IMR-90 (cell line): ENCODE measurements around the gene SCGB1A1. TPM values are rescaled to one million over a fixed set of nuclear protein-coding genes. Genes with fewer than 3 reads are reported as not detected.

Experiments used
- ATAC-seq: fragments of 200-7000 bp; cut with Tn5 transposase; 2 replicates; pipeline ENCODE4 v1.9.1; 2020; ENCODE audit warnings: low read depth, mild to moderate bottlenecking, moderate library complexity
- BruUV-seq: library from RNA; stranded (reverse); fragments of 400-500 nt; replicated peaks from 2 replicates; lab custom pipeline; 2021; lab: Mats Ljungman, UMichigan
- CTCF ChIA-PET: fragments of 300-600 bp; formaldehyde crosslinking; extraction: SDS; loops from one replicate; lab custom pipeline; 2021; ENCODE audit warnings: antibody characterized with exemption; lab: Yijun Ruan, JAX
- POLR2A ChIA-PET: fragments of 300-600 bp; sonication (Branson Sonifier 250); formaldehyde crosslinking; loops from one replicate; lab custom pipeline; 2022; ENCODE audit warnings: antibody characterized with exemption; ENCODE audit not compliant: unreplicated experiment; lab: Charles Lee
- DNase-seq: peaks from one replicate; pipeline ENCODE4 v3.0.0; 2013
- H2AFZ ChIP-seq: replicated peaks from 2 replicates; pipeline ENCODE3; 2013; ENCODE audit warnings: low read length, mild to moderate bottlenecking; ENCODE audit not compliant: poor library complexity
- H2AK5ac ChIP-seq: 2 replicates; pipeline ENCODE4 v1.6.1; 2013; ENCODE audit warnings: low read depth, low read length, inconsistent platforms
- H2AK9ac ChIP-seq: replicated peaks from 2 replicates; pipeline ENCODE3; 2013; ENCODE audit warnings: mild to moderate bottlenecking, low read depth, low read length, moderate library complexity; ENCODE audit not compliant: poor library complexity
- H2BK120ac ChIP-seq: 2 replicates; pipeline ENCODE4 v1.6.1; 2013; ENCODE audit warnings: low read depth, low read length, inconsistent platforms
- H2BK15ac ChIP-seq: 3 replicates; pipeline ENCODE4 v1.6.1; 2013; ENCODE audit warnings: low read depth, low read length, inconsistent platforms
- H2BK20ac ChIP-seq: 2 replicates; pipeline ENCODE4 v1.6.1; 2013; ENCODE audit warnings: low read depth, mild to moderate bottlenecking, inconsistent platforms, low read length, moderate library complexity
- H2BK5ac ChIP-seq: 2 replicates; pipeline ENCODE4 v1.6.1; 2013; ENCODE audit warnings: mild to moderate bottlenecking, low read depth, low read length, inconsistent platforms; ENCODE audit not compliant: poor library complexity, severe bottlenecking
- H3K14ac ChIP-seq: replicated peaks from 2 replicates; pipeline ENCODE4 v1.6.1; 2013; ENCODE audit warnings: low read depth, low read length, inconsistent platforms
- H3K18ac ChIP-seq: 2 replicates; pipeline ENCODE4 v1.6.1; 2013; ENCODE audit warnings: low read depth, low read length, control low read depth
- H3K23ac ChIP-seq: 2 replicates; pipeline ENCODE4 v1.6.1; 2013; ENCODE audit warnings: low read depth, low read length, inconsistent platforms
- H3K27ac ChIP-seq: 2 replicates; pipeline ENCODE4 v1.5.1; 2013; ENCODE audit warnings: mild to moderate bottlenecking, control low read depth, low read length; ENCODE audit not compliant: insufficient read depth
- H3K27me3 ChIP-seq: 2 replicates; pipeline ENCODE4 v1.6.1; 2013; ENCODE audit warnings: low read length; ENCODE audit not compliant: control insufficient read depth, insufficient read depth
- H3K36me3 ChIP-seq: 2 replicates; pipeline ENCODE4 v1.6.1; 2013; ENCODE audit warnings: low read length, mixed read lengths; ENCODE audit not compliant: control insufficient read depth, insufficient read depth
- H3K4ac ChIP-seq: 2 replicates; pipeline ENCODE4 v1.6.1; 2013; ENCODE audit warnings: low read depth, low read length, inconsistent platforms
- H3K4me1 ChIP-seq: 2 replicates; pipeline ENCODE4 v1.6.1; 2013; ENCODE audit warnings: low read length, mixed read lengths; ENCODE audit not compliant: control insufficient read depth, insufficient read depth
- H3K4me2 ChIP-seq: 2 replicates; pipeline ENCODE4 v1.6.1; 2013; ENCODE audit warnings: low read depth, mild to moderate bottlenecking, control low read depth, low read length, moderate library complexity
- H3K4me3 ChIP-seq: 2 replicates; pipeline ENCODE4 v1.5.1; 2013; ENCODE audit warnings: low read depth, mild to moderate bottlenecking, control low read depth, low read length, moderate library complexity; ENCODE audit not compliant: insufficient read depth
- H3K56ac ChIP-seq: 2 replicates; pipeline ENCODE4 v1.6.1; 2013; ENCODE audit warnings: low read length, inconsistent platforms; ENCODE audit not compliant: insufficient read depth; ENCODE audit errors: extremely low read depth
- H3K79me1 ChIP-seq, 2 experiments: 2 replicates each; pipeline ENCODE4 v1.6.1; 2013; ENCODE audit warnings: low read length in 2 of 2, inconsistent platforms in 1 of 2, low read depth in 1 of 2
- H3K9ac ChIP-seq: 2 replicates; pipeline ENCODE4 v1.6.1; 2013; ENCODE audit warnings: low read depth, low read length, control low read depth
- H3K9me1 ChIP-seq: 2 replicates; pipeline ENCODE4 v1.6.1; 2013; ENCODE audit warnings: low read length, inconsistent platforms; ENCODE audit not compliant: insufficient read depth
- H3K9me3 ChIP-seq: 2 replicates; pipeline ENCODE4 v1.6.1; 2013; ENCODE audit warnings: low read length; ENCODE audit not compliant: control insufficient read depth, insufficient read depth
- H4K20me1 ChIP-seq: 2 replicates; pipeline ENCODE4 v1.6.1; 2013; ENCODE audit warnings: low read length, inconsistent platforms; ENCODE audit not compliant: insufficient read depth
- H4K5ac ChIP-seq: 2 replicates; pipeline ENCODE4 v1.6.1; 2013; ENCODE audit warnings: mild to moderate bottlenecking, low read depth, low read length, control low read depth
- H4K8ac ChIP-seq, 2 experiments: 2 replicates each; pipeline ENCODE4 v1.6.1; 2013; ENCODE audit warnings: low read depth in 2 of 2, low read length in 2 of 2, control low read depth in 1 of 2, inconsistent platforms in 1 of 2
- H4K91ac ChIP-seq: 2 replicates; pipeline ENCODE4 v1.6.1; 2013; ENCODE audit warnings: low read depth, low read length, inconsistent platforms; ENCODE audit not compliant: insufficient read depth
- BHLHE40 ChIP-seq: fragments of 150-350 bp; IDR thresholded peaks from 2 replicates; pipeline ENCODE4 v1.6.1; 2016; ENCODE audit warnings: mild to moderate bottlenecking, low read depth, low read length
- CEBPB ChIP-seq: IDR thresholded peaks from 2 replicates; pipeline ENCODE4 v1.6.1; 2012; ENCODE audit warnings: low read depth, low read length, improper control_type of control experiment
- FOS ChIP-seq: fragments of 150-350 bp; IDR thresholded peaks from 2 replicates; pipeline ENCODE4 v1.6.1; 2016; ENCODE audit warnings: low read depth, low read length
- MAZ ChIP-seq: IDR thresholded peaks from 2 replicates; pipeline ENCODE4 v1.6.1; 2012; ENCODE audit warnings: low read depth, mild to moderate bottlenecking, low read length, improper control_type of control experiment, moderate library complexity, borderline replicate concordance
- NFE2L2 ChIP-seq: fragments of 150-350 bp; IDR thresholded peaks from 2 replicates; pipeline ENCODE4 v1.6.1; 2016; ENCODE audit warnings: low read depth, mild to moderate bottlenecking, low read length
- POLR2A ChIP-seq: IDR thresholded peaks from 2 replicates; pipeline ENCODE4 v1.6.1; 2012; ENCODE audit warnings: mild to moderate bottlenecking, low read depth, low read length
- RAD21 ChIP-seq: IDR thresholded peaks from 2 replicates; pipeline ENCODE4 v1.6.1; 2012; ENCODE audit warnings: low read length, improper control_type of control experiment
- RFX5 ChIP-seq: IDR thresholded peaks from 2 replicates; pipeline ENCODE4 v1.8.0; 2012; ENCODE audit warnings: low read depth, mild to moderate bottlenecking, low read length, moderate library complexity
- USF2 ChIP-seq: fragments of 150-350 bp; IDR thresholded peaks from 2 replicates; pipeline ENCODE4 v1.6.1; 2017; ENCODE audit warnings: mild to moderate bottlenecking, antibody characterized with exemption, low read length, low read depth
- WGBS, 2 experiments: methylation state at CpG; one replicate each; pipeline versions ENCODE4 v1.1.5 to v1.1.7; 2013; ENCODE audit warnings: missing lambda C conversion rate in 2 of 2; ENCODE audit not compliant: insufficient read length in 1 of 2; ENCODE audit errors: extremely low coverage in 2 of 2; 5-methylcytosine and 5-hydroxymethylcytosine counted together
- dilution Hi-C: fragments of 300-500 bp; cut with HindIII; formaldehyde crosslinking; loops from one replicate; pipeline ENCODE4 v1.14.3; 2018; ENCODE audit warnings: low sequenced_read_pairs; ENCODE audit not compliant: unreplicated experiment
- in situ Hi-C: fragments of 300-500 bp; cut with MboI; formaldehyde crosslinking; loops from 3 replicates; pipeline ENCODE4 v1.14.3; 2019; ENCODE audit warnings: low sequenced_read_pairs, inconsistent platforms, mixed read lengths
- intact Hi-C: fragments of 100-400 bp; cut with micrococcal nuclease; formaldehyde crosslinking; loops from 2 replicates; pipeline ENCODE4 v1.10.0; 2022
- polyA plus RNA-seq, 3 experiments: library from polyadenylated mRNA; depleted of rRNA; stranded (reverse); fragments of >200 nt; gene quantifications; 2 replicates each; pipeline ENCODE4 v1.2.3, GENCODE V29; 2012; ENCODE audit warnings: low replicate concordance in 1 of 3
- total RNA-seq: library from RNA; depleted of rRNA; stranded (reverse); fragments of >200 nt; gene quantifications from 2 replicates; pipeline ENCODE4 v1.2.3, GENCODE V29; 2012

The SCGB1A1 gene
- total and polyA plus RNA-seq, 2 of the 4 experiments (the other 2 are of a cell fraction): not detected

DNA sequence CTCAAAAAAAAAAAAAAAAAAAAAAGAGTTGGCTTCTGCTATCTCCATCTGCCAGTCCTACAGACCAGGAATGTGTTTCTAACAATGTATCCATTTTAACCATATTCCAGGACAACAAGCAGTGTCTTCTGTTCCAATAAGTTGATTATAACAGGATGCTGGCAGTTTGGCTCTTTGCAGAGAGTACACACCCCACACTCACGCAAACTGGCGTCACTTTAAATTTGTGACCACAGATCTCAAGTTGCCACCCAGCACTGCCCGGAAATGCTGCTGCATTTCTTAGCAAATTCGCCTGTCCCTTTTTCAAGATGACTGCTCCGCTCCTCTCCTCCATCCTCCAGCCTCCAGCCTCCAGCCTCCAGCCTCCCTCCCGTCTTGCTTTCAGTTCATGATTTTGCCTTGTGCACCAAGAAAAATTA lies 44.3 kb downstream of the SCGB1A1 start:
- Histone ChIP-seq H3K9ac (no peak overlapping the region), H3K27ac (no peak overlapping the region), H4K91ac (no peak overlapping the region), H2BK5ac (no peak overlapping the region), H3K4ac (peak overlapping the region; percentile 26; the same call in 1 of the 2 replicates), H4K20me1 (no peaks in the 10 kb centered on the region), H3K56ac (no peak overlapping the region), H2BK20ac (no peak overlapping the region), H3K27me3 (no peaks in the 10 kb centered on the region), H4K8ac (no peak overlapping the region; a peak in 1 of 4 replicates), H3K4me1 (peaks cover 15% of the 10 kb centered on the region), H2BK120ac (0 out of 2 replicates have a peak overlapping the region, but pooled peaks have one; percentile 3), H3K4me2 (no peak overlapping the region), H2BK15ac (no peak overlapping the region), H2AK9ac (no peak overlapping the region), H2AK5ac (no peak overlapping the region), H4K5ac (no peak overlapping the region), H3K14ac (no peak overlapping the region), H3K79me1 (no peaks in the 10 kb centered on the region), H3K23ac (0 out of 2 replicates have a peak overlapping the region, but pooled peaks have one; percentile 73), H3K36me3 (no peaks in the 10 kb centered on the region), H3K9me3 (no peaks in the 10 kb centered on the region), H2AFZ (no peak overlapping the region), H3K4me3 (no peak overlapping the region), H3K9me1 (peaks cover 3% of the 10 kb centered on the region; the same call in 1 of the 2 replicates), H3K18ac (no peak overlapping the region)
- ChIA-PET POLR2A (no interaction called here), CTCF (interaction anchor here (0.6 kb wide), 1 partner anchor 38 kb away, joined by 4 read pairs; no protein-coding TSS in a partner anchor)
- TF ChIP-seq CEBPB (no peak), RAD21 (no peak), POLR2A (no peak), NFE2L2 (no peak), MAZ (no peak), BHLHE40 (no peak), RFX5 (no peak), USF2 (no peak), FOS (no peak)
- WGBS, 2 experiments: 100% methylated on average over 3 of the region's 6 CpGs; no CpG with 5 or more reads in 1 of the 2 experiments
- dilution Hi-C loops: no loop called here
- no TSS peak for BruUV-seq
- intact Hi-C loops: no loop called here
- in situ Hi-C loops: no loop called here
- no peak for ATAC-seq
- DNase-seq: no peak
